OCI-M1 (cell line): ENCODE data around the gene ALKBH2.
A peak's percentile ranks its signal among the peaks of the same experiment; 100 is the strongest.

Experiments
- DNase-seq: peaks from one replicate; lab custom pipeline; 2025; lab: John Stamatoyannopoulos, UW

Gene ALKBH2

DNA sequence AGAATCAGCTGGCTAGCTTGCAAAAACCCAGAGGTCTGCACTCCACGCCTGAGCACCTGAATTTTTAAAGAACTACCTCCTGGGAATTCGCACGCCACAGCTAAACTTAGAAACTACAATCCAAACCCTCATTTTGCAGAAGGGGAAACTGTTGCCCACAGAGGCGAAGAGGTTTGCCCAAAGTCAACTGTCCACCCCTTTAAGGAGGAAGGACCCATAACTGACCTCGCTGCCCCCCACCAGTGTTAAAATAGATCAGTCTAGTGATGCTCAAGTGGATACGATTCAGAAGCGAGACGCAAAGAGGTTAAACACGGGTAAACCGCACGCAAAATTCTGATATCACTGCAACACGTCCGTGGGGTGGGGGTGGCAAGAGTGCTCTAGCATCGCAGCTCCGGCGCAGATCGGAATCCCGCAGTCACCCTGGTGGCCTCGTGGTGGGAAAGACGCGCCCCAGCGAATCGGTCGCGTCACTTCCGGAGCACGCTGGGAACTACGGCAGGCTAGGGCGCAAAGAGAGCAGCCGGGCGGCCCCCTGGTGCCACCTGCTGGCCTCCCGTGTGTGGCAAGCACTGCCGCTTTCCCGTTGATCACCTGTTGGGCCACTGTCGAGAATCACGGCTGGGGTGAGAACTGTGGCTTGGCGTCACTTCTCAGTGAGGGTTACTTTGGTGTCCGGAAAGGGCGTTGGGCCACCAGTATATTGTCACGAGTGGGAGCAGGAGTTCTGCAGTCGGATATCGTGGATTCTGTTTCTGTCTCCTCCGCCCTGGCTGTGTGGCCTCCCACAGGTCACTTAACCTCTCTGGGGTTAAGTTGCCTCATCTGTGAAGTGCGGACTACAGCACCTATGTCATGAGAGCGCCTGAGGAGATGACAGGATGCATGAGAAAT is at the start of gene ALKBH2:
TSS of gene ALKBH2 (minus strand) at position 451 of the 897 bp plus-strand sequence. CDS start 686 bp downstream, outside the sequence.
- DNase-seq = peak; percentile 96

DNA sequence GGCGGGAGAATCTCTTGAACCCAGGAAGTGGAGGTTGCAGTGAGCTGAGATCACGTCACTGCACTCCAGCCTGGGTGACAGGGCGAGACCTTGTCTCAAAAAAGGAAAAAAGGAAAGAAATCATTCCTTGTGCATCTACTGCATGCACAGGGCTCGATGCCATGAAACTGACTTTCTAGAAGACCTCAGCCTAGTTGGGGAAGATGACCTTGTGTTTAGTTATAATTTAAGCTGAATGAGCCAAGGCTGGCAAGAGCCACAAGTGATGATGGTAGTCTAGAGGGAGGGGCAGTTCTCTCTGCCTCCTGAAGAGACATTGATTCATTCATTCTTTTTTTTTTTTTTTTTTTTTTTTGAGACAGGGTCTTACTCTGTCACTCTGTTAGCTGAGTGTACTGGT is 47.3 kb upstream of the ALKBH2 start:
- no peak for DNase-seq

DNA sequence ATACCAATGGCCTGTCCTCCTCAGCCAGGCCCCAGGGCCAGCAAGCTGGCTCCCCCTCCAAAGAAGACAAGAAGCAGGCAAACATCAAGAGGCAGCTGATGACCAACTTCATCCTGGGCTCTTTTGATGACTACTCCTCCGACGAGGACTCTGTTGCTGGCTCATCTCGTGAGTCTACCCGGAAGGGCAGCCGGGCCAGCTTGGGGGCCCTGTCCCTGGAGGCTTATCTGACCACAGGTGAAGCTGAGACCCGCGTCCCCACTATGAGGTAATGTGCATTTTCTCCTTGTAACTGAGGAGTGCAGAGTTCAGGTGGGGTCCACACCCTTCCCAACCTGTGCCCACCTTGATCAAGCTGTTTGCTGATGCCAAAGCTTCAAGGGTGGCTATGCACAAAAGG is 46.5 kb upstream of the ALKBH2 start:
- no peak for DNase-seq

DNA sequence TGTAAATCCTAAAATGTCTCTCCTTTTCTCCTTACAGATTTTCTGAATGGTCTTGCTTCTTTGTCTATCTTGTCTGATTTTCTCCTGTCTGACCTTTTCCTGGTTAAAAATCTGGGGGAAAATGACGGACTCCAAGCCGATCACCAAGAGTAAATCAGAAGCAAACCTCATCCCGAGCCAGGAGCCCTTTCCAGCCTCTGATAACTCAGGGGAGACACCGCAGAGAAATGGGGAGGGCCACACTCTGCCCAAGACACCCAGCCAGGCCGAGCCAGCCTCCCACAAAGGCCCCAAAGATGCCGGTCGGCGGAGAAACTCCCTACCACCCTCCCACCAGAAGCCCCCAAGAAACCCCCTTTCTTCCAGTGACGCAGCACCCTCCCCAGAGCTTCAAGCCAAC is 46.1 kb upstream of the ALKBH2 start:
- no peak for DNase-seq

DNA sequence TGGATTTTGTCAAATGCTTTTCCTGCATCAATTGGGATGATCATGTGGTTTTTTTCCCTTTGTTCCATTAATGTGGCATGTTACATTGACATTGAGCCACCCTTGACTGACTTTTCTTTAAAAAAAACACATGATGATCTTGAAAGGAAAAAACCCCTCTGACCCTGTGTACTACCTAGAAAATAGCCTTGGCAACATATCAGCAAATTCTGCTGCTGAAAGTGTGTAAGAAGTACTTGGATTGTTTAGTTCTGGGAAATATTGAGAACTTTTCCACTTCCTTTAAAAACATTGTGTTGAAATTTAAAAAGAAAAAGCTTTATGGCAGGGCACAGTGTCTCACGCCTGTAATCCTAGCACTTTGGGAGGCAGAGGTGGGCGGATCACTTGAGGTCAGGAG is 43.8 kb upstream of the ALKBH2 start:
- no peak for DNase-seq

DNA sequence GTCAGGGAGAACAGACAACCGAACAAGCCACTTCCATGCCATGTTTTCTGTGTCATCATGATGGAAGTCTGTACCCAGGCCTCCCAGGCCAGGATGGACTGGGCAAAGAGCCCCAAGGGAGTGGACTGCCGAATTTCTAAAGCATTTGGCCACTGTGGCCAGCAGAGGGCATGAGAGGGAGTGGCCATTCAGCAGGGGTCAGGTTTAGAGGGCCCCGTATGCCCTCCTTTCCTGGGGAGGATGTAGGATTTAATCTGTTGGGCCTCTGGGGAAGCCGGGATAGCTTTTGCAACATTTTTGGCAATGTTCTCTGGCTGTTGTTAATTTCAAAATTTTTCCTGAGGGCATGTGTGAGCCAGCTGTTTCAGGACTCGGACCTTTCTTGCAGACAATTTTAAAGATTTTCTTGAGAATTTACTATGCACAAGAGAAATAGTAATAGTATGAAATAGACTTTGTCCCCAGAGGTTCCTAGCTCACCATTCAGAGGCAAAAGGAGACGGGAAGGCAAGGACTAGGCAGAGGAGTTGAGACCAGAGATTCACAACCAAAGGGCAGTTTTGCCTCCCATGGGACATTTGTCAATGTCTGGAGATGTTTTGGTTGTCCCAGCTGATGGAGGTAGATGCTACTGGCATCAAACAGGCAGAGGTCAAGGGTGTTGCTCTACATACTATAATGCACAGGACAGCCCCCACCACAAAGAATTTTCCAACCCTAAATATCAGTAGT is 41.1 kb upstream of the ALKBH2 start:
- DNase-seq = peak; percentile 25

DNA sequence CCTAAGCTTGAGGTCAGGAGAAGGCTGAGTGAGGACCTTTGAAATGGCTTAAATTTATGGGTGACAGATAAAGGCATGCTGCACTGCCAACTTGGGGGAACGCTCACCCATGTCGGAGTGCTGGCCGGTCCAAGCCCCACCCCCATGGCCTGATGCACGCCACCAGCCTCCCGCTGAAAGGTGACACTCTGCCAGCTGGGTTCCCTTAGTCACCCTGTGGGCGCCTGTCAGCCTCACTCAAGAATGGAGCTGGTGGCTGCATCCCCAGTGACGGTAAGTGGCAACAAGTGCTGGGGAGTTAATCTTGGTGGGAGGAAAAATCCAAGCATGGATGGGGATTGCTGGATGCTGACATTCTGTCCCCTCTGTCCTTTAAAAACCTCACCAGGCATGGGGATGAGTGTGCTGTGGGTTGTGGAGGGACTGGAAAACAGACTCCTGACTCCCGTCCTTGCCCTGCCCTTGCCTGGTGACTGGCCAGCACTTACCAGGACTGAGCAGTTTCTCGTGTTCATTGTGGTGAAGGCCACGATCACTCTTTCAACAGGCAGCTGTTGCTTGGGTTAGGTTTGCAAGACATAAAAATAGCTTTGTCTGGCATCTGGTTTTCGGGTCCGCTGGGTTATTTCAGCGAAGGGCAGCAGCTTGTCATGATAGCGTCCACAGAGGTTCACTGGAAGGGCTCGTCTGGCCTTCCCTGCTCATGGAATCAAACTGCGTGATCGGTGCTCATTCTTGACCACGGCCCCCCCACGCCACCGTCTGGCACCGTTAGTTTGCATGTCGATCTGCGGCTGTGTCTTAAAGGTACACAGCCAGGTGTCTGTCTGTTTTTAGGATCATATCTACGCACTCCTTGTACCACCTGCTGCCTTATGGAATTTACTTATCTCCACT is 38.1 kb upstream of the ALKBH2 start:
- DNase-seq = no peak

DNA sequence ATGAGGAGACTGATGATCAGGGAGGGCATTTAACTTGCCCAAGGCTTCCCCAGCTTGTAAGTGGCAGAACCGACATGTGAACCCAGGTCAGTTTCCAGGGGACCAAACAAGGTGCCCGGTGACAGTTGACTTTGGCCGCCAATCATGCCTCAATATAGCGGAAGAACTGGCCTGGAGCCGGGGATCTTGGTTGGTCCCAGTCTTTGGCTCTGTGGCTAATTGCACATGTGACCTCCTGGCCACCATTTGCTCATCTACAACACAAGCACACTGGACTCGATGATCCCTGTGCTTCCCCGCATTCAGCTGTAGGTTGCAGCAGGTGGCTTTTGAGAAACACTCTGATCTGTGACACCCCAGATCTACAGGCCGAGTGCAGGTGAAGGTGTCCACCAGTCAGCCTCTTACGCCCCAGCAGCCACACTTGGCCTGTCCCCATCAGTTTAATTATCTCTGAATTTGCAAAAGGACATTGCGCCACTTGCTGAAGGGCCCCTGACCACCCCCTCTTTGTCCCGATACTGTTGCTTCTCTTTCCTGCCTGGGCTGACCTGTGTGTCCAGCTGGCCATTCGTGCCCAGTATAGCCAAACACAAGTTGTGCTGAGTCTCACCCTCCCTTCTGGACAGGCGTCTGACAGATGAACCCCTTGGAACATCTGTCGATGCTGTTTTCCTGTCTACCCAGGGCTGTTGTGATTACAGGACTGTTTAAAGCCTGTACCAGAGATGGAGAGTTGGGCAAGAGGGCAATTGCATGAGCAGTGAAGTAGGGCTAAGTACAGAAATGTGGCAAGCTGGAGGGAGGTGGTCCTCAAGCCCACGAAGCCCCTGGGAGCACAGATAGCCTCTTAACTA is 37.3 kb upstream of the ALKBH2 start:
- DNase-seq = no peak

DNA sequence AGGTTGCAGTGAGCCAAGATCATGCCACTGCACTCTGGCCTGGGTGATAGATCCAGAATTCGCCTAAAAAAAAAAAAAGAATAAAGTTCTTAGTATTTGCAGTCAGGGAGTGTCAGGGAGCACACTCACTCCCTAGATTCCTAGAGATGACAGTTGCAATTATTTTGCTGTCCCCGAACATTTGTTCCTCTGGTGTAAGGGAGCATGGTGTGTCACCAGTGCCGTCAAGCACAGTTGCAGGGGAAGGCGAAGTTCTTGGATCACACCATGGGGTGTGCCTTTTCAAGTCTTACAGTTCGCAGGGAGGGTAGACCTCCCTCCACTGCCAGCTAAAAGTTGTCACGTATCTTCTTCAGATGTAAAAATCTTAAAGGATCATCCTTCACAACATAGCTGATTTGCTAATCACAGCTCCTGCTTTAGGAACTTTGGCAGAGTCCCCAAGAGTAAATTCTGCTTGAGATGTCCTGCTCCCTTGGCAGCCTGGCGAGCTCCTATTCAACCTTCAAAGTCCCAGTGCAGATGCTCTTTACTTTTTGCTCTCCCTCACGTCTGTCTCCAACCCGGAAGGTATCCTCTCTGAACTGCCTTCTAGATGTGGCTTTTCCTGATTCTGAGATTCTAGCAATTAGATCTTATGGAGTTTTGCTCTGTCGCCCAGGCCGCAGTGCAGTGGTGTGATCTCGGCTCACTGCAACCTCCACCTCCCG is 34.4 kb upstream of the ALKBH2 start:
- no peak for DNase-seq

DNA sequence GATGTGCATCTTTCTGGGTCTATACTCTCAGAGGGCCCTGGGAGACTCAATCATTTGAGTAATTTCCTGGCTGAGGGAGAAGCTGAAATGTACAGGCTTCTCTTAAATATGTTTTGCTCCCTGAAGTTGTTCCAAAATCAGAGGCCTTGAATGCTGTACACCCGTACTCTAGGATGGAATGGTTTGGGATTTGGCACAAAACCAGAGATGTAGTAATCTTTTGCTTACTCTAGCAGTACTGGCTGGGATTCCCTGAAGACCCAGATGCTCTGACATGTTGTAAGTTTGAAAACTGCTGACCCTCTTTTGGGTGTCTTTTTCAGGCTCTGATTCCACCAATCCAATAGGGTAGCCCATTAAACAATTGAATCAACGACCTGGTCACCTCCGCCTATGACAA is 33.5 kb upstream of the ALKBH2 start:
- no peak for DNase-seq

DNA sequence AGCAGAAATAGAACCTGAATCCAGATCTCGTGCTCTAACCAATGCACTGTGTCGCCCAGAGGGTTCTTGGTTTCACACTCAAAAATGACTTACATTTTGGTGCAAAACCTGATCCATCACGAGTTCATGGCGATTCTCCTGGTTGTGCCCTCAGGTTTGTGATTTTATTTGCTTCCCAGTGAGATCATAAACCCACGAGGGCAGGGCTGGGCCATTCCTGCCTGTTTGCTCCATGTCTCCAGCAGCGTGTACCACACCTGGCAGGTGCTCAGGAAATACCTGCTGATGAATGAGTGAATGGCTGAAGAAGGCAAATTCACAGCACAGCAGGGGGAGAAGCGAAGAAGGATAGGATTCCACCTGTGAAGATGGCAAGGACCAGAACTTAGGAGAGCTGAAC is 32.5 kb upstream of the ALKBH2 start:
- no peak for DNase-seq

DNA sequence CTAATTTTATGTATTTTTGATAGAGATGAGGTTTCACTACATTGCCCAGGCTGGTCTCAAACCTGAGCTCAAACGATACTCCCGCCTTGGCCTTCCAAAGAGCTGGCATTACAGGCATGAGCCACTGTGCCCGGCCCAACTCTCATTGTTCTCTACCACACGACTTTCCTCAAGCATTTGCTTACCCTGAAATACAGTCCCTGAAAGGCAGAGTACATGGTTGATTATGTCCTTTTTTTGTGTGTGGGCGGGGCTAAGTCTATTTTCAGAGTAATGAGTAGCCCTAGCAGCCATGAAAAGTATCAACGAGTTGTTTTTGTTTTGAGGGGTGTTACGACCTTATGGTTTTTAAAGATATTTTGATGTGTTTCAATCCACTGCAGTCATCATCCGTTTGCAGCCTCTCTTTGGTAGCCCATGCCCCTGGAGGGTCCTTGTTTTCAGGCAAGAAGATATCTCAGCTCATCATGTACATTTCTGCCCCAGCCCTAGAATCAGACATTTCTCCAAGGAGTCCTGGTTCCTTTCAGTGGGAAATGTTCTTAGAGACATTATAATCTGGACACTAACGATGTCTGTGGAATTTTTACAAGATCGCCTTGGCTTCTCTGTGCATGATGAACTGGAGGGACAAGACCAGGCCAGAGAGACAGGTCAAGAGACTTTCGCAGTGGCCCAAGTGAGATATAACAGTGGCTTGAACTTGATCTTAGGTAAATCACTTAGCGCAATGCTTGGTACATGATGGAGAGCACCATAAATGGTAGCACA is 31.8 kb upstream of the ALKBH2 start:
- no peak for DNase-seq

DNA sequence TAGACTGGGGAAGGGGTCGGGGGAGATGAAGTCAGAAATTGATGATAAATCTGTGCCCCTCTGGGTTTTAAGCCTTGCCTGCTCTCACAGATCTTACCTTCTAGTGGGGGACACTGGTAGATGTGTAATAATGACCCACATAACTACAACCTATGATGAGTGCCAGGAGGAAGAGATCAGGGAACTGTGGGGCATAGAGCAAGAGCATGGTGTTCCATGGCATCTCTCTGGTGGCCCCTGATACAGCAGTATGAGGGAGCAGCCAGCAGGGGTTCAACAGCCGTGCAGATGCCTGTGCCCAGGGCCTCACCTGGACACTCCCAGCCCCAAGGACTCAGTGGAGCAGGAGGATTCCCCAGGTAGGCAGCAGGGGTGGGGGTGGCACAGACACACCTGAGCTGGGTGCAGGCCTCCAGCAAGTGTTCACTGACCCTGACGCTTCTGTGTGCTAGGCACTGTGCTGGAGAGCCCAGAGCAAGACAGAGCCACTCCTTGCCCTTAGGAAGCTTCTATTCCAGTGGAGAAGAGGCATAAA is 28.1 kb upstream of the ALKBH2 start:
- DNase-seq = no peak

DNA sequence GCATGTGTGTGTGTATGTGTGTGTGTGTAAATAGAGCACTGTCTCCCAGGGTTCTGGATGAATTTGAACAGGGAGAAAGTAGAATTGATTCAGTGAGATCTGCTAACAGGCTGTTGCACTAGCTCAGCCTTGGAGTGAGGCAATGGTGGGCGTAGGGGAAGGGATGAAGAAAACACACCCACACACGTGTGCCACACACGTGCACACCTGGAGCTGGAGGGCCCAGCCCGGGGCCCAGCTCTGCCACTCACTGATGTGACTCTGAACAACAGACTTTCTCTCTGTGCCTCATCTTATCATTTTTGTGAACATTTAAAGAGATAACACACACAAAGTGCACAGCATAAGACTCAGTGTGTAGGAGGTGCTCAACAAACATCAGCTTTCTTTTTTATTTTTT is 27.3 kb upstream of the ALKBH2 start:
- DNase-seq = no peak

DNA sequence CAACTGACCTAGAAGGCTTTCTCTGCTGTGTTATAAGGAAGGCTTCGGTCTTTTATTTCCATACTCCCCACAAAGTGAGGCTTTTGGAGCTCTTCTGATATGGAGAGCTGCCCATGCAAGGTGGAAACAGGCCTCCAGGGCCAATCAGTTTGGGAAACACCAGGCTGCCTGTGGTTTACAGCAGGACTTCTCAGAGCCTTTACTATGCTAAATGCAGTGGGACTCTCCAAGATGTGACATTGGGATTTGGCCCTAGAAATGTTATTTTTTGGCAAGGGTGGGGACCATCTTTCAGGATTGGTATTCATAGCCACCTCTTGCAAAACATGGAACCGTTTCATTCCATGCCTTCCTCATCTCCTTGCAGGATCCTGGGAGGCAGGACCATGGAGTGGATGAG is 26.8 kb upstream of the ALKBH2 start:
- DNase-seq = no peak

DNA sequence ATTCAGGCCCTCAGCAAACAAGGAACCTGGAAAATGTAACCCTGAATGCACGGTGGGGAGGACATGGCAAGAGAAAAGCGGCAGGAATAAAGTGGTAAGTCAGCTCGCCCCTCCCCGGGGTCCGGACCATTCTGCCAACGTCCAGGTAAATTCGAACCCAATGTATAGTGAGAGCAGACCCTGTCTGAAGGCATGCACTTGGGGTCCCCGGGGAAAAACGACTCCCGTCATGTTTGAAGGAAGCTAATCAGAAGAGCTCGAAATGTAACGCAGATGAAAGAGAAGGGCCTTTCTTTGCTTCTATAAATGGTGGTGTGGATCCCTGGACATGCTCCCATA is 23.3 kb upstream of the ALKBH2 start:
- no peak for DNase-seq

DNA sequence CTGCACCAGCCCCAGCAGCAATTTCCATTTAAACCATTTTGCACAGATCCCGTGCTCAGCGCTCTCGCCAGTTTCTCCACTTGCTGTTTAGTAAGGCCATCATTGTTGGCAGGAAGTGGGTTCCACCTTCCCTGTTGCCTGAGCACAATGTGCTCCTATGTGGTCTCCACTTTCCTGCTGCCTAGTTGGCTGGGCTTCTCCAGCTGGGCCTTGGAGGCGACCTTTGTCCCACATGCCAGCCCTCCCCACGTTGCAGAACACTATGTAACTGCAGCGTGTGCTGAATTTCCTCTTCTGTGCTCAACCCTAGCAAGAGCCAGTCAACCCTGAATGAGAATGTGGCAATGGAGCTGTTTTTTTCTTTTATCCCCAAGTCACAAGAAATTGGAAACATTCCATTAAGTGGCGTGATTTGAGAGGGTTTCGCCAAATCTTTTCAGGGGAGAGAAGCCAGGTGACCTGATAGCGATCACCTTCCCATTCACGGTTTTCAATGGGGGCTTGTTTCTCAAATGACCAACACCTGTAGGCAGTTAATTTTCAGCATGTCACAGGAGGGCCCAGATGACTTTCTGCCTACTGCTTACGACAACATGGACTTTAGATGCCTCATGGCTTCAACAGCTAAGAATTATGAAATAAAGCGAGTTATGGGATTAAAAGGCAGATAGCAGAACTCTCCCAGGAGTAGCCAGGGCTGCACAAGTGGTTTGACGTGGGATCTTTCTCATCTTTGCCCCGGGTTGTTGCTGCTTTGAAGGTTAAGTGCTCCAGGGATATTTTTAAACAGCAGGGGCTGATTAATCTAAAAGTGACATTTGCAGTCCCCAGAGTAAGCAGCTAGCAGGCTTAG is 22.7 kb upstream of the ALKBH2 start, which contains the start of gene ACACB:
TSS of gene ACACB (plus strand) at position 830 of the 853 bp plus-strand sequence. CDS start 22,819 bp downstream, outside the sequence.
- no peak for DNase-seq

DNA sequence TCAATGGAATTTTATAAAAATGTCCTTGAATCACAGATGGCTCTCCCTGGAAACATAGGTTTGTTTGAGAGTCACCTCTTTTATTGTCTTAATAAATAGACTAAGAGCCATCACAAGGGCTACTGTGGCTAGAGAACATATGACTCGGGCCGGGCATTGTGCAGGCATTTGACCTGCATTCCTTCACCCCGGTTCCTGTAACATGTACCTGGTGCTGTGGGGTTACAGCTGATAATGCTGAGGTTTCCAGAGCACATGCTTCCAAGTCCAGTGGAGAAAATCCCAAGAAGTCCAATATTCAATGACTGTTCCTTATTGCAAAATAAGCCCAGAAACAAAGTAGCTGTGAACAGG is 22.1 kb upstream of the ALKBH2 start:
- no peak for DNase-seq

DNA sequence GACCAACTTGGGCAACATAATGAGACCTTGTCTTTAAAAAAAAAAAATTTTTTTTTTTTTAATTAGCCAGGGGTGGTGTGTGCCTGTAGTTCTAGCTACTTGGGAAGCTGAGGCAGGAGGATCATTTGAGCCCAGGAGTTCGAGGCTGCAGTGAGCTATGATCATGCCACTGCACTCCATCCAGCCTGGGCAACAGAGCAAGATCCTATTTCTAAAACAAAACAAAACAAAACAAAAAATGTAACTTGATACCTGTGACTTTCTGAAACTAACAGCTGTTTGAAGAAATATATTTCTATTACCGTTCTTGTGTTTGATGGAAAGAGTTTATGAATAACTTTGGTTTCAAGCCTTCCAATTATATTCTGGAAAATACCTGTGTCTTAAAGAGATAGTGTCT is 21.4 kb upstream of the ALKBH2 start:
- DNase-seq = no peak
